GM21737 (cell line): Measurements from ENCODE around the gene CCNQ.

Source experiments
- ATAC-seq: cut with Tn5 transposase; IDR thresholded peaks from one replicate; pipeline ENCODE4 v1.9.1; 2021; ENCODE audit warnings: mild to moderate bottlenecking, moderate library complexity; ENCODE audit not compliant: unreplicated experiment

Gene CCNQ

GRCh38 chrX:153598541-153599191, at the start of gene CCNQ:
Gene CCNQ (minus strand): TSS chrX:153599139. CDS start chrX:153599073, 66 bp downstream.
- peak; percentile 54 for ATAC-seq

- ATAC-seq = no peak
Measured at GRCh38 chrX:153647461-153648357, 48.8 kb upstream of the CCNQ start.

GRCh38 chrX:153646620-153647373, 47.9 kb upstream of the CCNQ start, which contains the start of gene DUSP9:
Gene DUSP9 (plus strand): TSS chrX:153647203. CDS start chrX:153647954, 751 bp downstream.
- no peak for ATAC-seq

GRCh38 chrX:153645921-153646488, 47.1 kb upstream of the CCNQ start:
- ATAC-seq = no peak

- ATAC-seq = no peak
Measured at GRCh38 chrX:153645151-153645550, 46.2 kb upstream of the CCNQ start.

- ATAC-seq = no peak
Measured at GRCh38 chrX:153644356-153645125, 45.6 kb upstream of the CCNQ start.

- ATAC-seq = no peak
Measured at GRCh38 chrX:153643431-153644351, 44.8 kb upstream of the CCNQ start.

- no peak for ATAC-seq
Measured at GRCh38 chrX:153642655-153643430, 43.9 kb upstream of the CCNQ start.

- ATAC-seq = no peak
Measured at GRCh38 chrX:153642051-153642654, 43.2 kb upstream of the CCNQ start.

- ATAC-seq = no peak
Measured at GRCh38 chrX:153641627-153642026, 42.7 kb upstream of the CCNQ start.

GRCh38 chrX:153640736-153641575, 42.0 kb upstream of the CCNQ start:
- no peak for ATAC-seq

GRCh38 chrX:153640045-153640686, 41.2 kb upstream of the CCNQ start:
- no peak for ATAC-seq

GRCh38 chrX:153639177-153640044, 40.5 kb upstream of the CCNQ start:
- ATAC-seq = no peak

- ATAC-seq = no peak
Measured at GRCh38 chrX:153638436-153639176, 39.7 kb upstream of the CCNQ start.

GRCh38 chrX:153638041-153638371, 39.1 kb upstream of the CCNQ start:
- ATAC-seq = no peak
